ENCODE data around the gene TSEN15. TPM values are rescaled to one million over a fixed set of nuclear protein-coding genes. Genes with fewer than 3 reads are reported as not detected.

The TSEN15 gene
- total RNA-seq, 6 experiments from 2014 or later, result 9.6 to 17.1 (median 11.3) TPM

GRCh38 chr1:184031409-184032107 is 20.0 kb upstream of the TSEN15 start:
- peaks cover 0 to 5% (median 0%) of the 10 kb centered on the region in 4 donors for H3K4me1 ChIP-seq
- intact Hi-C loops (cut with DNase I), result no loop called here
- WGBS (ENCODE audit: insufficient coverage, low coverage, low lambda C conversion rate, missing lambda C conversion rate), result 61% methylated on average over 8 of the region's 8 CpGs
- ATAC-seq (no peak), DNase-seq (no peak)
- no peaks in the 10 kb centered on the region for H3K36me3 ChIP-seq
- H3K27me3 ChIP-seq, result peaks cover 0 to 7% of the 10 kb centered on the region in 2 donors
- no peak overlapping the region for H3K27ac ChIP-seq
- H3K4me3 ChIP-seq, result no peak overlapping the region
- H3K9me3 ChIP-seq, result no peaks in the 10 kb centered on the region
- TF ChIP-seq CTCF (IDR thresholded peaks at IDR 0.05) (no peak), POLR2A (IDR thresholded peaks at IDR 0.05) (no peak)

GRCh38 chr1:184032306-184032929 is 19.1 kb upstream of the TSEN15 start:
- TF ChIP-seq POLR2A (IDR thresholded peaks at IDR 0.05), result no peak
- no peak for TF ChIP-seq CTCF (IDR thresholded peaks at IDR 0.05)
- Histone ChIP-seq H3K27me3 (peaks cover 0 to 7% of the 10 kb centered on the region in 2 donors), H3K36me3 (no peaks in the 10 kb centered on the region), H3K4me3 (no peak overlapping the region), H3K27ac (no peak overlapping the region), H3K4me1 (peaks cover 0 to 10% (median 0%) of the 10 kb centered on the region in 4 donors), H3K9me3 (no peaks in the 10 kb centered on the region)
- DNase-seq, result no peak
- intact Hi-C loops (cut with DNase I), result no loop called here
- 72% methylated on average over 2 of the region's 2 CpGs for WGBS (ENCODE audit: insufficient coverage, low coverage, low lambda C conversion rate, missing lambda C conversion rate)
- no peak for ATAC-seq

- intact Hi-C loops (cut with DNase I), result no loop called here
- Histone ChIP-seq H3K9me3 (no peaks in the 10 kb centered on the region), H3K4me3 (no peak overlapping the region), H3K4me1 (peaks cover 0 to 10% (median 0%) of the 10 kb centered on the region in 4 donors), H3K27ac (no peak overlapping the region), H3K27me3 (peaks cover 0 to 7% of the 10 kb centered on the region in 2 donors), H3K36me3 (no peaks in the 10 kb centered on the region)
- DNase-seq, result no peak
- ATAC-seq, result no peak
- no peak for TF ChIP-seq POLR2A (IDR thresholded peaks at IDR 0.05)
- no peak for TF ChIP-seq CTCF (IDR thresholded peaks at IDR 0.05)
- WGBS (ENCODE audit: insufficient coverage, low coverage, low lambda C conversion rate, missing lambda C conversion rate), result 62% methylated on average over 3 of the region's 3 CpGs
Measured at GRCh38 chr1:184032930-184033418, 18.6 kb upstream of the TSEN15 start.

- H3K36me3 ChIP-seq, result no peaks in the 10 kb centered on the region
- H3K27ac ChIP-seq, result no peak overlapping the region
- DNase-seq, result no peak
- no peak for ATAC-seq
- intact Hi-C loops (cut with DNase I), result no loop called here
- H3K4me3 ChIP-seq, result no peak overlapping the region
- no peak for TF ChIP-seq POLR2A (IDR thresholded peaks at IDR 0.05)
- no peak for TF ChIP-seq CTCF (IDR thresholded peaks at IDR 0.05)
- H3K4me1 ChIP-seq, result peaks cover 0 to 10% (median 0%) of the 10 kb centered on the region in 4 donors
- peaks cover 0 to 7% of the 10 kb centered on the region in 2 donors for H3K27me3 ChIP-seq
- H3K9me3 ChIP-seq, result no peaks in the 10 kb centered on the region
- WGBS (ENCODE audit: insufficient coverage, low coverage, low lambda C conversion rate, missing lambda C conversion rate), result 44% methylated on average over 2 of the region's 2 CpGs
Measured at GRCh38 chr1:184033711-184034167, 17.8 kb upstream of the TSEN15 start.

All from right lobe of liver (tissue), 6 donors.